Measurements from ENCODE around the gene FOXF2.
A peak's percentile ranks its signal among the peaks of the same experiment; 100 is the strongest.

FOXF2 gene

DNA sequence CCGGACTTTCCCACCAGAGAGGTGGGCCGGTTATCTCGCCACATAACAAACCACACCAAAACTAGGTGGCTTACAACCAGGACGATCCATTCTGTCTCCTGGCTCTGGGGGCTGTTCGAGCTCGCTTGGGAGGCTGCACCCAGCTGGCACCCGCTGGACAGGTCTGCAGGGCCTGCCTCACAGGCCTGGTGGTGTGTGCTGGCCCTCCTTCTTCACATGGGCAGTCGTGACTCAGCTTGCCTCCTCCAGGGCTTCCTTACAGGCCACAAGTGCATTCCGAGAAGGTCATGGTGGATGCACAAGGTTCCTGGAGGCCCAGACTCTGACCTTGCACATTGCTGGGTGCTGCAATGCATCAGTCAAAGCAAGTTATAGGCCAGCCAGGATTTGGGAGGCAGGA, 34.2 kb downstream of the FOXF2 start:
- TF ChIP-seq, protein P1, sequence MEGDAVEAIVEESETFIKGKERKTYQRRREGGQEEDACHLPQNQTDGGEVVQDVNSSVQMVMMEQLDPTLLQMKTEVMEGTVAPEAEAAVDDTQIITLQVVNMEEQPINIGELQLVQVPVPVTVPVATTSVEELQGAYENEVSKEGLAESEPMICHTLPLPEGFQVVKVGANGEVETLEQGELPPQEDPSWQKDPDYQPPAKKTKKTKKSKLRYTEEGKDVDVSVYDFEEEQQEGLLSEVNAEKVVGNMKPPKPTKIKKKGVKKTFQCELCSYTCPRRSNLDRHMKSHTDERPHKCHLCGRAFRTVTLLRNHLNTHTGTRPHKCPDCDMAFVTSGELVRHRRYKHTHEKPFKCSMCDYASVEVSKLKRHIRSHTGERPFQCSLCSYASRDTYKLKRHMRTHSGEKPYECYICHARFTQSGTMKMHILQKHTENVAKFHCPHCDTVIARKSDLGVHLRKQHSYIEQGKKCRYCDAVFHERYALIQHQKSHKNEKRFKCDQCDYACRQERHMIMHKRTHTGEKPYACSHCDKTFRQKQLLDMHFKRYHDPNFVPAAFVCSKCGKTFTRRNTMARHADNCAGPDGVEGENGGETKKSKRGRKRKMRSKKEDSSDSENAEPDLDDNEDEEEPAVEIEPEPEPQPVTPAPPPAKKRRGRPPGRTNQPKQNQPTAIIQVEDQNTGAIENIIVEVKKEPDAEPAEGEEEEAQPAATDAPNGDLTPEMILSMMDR (conservative IDR thresholded peaks at IDR 0.05; ENCODE audit: low read length), result no peak
- no peak overlapping the region for H3K4me3 ChIP-seq (ENCODE audit: low read length)
- no peak for DNase-seq (ENCODE audit: low read depth)

DNA sequence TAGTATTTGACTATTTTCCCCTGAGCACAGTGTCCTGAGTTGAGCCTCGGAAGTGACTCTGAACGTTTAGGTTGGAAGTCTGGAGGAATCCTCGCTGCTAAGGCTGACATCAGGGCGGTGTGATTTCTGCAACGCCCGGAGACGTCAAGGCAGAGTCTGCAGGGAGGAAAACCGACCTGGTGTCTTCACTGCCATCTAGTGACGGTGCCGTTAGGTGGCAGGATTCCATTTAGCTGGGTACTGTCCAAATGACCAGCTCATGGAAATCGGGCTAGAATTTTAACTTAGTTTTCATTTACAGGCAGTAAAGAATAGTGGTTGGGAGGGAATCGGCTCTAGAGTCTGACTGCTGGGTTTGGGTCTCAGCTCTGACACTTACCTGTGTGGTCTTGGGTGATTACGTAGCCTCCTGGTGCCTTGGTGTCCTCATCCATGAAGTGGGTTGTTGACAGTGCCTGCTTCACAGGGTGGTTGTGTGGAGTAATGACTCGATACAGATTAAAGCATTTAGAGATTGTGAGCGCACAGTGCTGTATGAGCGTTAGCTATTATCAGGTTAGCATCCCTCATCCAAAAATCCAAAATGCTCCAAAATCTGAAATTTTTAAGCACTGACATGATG, 35.0 kb downstream of the FOXF2 start:
- TF ChIP-seq, protein P1 (conservative IDR thresholded peaks at IDR 0.05; ENCODE audit: low read length), result peak; percentile 77
- peak; percentile 71 for DNase-seq (ENCODE audit: low read depth)
- no peak overlapping the region for H3K4me3 ChIP-seq (ENCODE audit: low read length)

DNA sequence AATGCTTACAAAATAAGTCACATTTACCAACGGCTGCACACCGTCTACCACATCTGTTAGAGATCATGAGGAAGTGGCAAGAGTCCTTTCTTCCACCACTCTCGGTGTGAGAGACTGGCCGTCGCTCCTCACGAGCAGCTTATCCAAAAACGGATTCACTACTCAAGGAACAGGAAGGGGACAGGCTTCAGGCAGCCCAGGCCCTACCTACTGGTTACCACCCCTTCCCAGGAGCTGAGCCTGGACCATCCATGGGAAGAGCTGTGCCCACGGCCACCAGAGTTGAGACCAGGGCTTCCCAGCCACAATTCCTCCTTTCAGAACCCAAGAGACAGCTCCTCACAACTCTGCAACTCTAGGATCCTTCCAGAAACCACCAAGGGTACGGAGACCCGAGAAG, 37.0 kb downstream of the FOXF2 start:
- DNase-seq (ENCODE audit: low read depth), result no peak
- TF ChIP-seq, protein P1 (conservative IDR thresholded peaks at IDR 0.05; ENCODE audit: low read length), result no peak

DNA sequence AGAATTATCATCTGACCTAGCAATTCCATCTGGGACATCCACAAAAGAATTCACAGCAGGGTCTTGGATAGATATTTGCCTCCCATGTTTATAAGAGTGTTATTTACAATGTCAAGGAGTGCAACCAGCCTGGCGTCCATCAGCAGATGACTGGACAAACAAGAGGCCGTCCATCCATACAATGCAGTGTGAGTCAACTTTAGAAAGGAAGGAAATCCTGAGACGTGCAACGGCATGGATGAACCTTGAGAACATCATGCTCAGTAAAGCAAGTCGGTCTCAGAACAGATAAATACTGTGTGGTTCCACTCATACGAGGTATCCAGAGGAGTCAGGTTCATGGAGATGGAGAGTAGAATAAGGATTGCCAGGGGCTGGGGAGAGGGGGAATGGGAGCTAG, 46.4 kb downstream of the FOXF2 start:
- DNase-seq (ENCODE audit: low read depth), result no peak
- TF ChIP-seq, protein P1 (conservative IDR thresholded peaks at IDR 0.05; ENCODE audit: low read length), result no peak
- no peak overlapping the region for H3K4me3 ChIP-seq (ENCODE audit: low read length)

More for the DNA sequence above, 37.0 kb downstream of the FOXF2 start:
- no peak overlapping the region for H3K4me3 ChIP-seq (ENCODE audit: low read length)

DNA sequence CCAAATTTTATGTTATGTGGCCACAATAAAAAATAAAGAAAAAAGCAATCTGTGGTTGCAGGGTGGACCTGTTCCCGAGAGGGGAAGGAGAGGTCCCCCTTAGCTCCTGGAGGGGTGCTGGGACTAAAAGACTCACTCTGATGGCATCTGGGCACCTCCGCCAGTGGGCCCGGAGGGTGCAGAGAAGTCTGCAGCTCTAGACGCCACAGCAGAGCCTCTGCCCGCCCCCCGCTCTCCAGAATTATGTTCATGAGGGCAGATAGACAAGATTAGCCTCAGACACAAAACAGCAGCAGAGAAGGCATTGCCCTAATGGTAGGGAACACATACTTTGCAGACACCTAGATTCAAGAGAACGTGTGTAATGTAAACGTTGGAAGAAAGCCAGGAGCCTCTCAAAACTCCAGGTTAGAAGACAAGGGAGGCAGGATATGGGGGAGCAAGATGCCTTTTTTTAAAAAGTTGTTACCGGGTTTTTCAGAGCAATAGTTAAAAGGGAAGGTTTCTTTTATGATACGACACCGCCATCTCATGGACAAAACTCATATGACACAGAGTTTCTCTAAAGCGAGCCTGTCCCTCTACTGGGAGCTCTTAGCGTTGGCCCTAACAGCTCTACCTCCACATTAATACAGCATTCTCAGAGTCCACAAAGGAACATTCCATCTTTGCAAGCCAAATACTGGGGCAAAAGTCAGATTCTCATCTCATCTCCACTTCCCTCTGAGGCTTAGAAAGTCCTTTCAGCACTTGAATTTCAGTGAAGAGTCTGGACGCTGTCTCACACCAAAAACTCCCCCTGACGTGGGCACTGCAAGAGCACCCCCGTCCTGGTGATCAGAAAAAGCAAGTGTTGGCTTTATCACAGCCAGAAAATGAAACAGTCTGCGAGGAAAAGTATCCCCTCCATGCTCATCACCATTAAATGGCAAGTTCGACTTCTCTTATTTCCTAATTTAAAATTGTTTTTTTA, 47.2 kb downstream of the FOXF2 start:
- peak; percentile 64 for DNase-seq (ENCODE audit: low read depth)
- TF ChIP-seq, protein P1 (conservative IDR thresholded peaks at IDR 0.05; ENCODE audit: low read length), result peak; percentile 85
- no peak overlapping the region for H3K4me3 ChIP-seq (ENCODE audit: low read length)

DNA sequence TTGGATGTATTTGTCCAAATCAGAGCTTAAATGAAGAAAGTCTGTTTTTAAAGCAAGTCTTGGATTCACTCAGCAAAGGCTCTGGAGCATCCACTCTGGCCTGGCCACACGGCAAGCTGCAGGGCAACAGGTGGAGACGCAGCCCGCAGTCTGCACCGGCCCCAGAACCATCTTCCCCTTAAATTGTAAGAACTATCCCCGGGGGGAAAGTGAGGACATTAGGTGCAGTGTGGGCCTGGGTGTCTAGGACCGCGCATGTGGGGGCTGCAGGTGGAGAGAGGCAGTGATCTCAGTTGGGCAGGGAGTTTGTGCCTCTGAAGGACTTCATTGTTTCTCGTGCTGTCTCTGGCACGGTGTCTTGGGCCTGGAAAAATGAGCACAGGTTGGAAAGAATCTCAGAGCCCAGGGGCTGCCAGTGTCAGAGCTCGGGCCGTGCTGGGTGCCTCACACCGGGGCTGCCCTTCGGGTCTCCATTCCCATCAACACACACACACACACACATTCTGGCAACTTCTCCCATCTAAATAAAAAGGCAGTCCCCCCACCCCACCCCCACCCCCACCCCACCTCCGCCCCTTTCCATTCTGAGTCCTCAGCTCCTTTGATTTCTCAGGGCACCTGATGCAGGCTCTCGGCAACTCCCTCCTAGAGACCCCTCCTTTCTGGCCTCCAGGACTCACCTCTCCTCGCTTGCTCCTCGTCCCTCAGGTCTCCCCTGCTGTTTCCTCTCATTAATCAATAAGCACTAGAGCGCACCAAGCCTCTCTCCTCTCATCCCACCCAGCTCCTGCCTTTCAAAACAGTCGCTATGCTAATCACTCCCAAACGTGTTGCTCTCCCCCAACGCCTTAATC, 48.4 kb downstream of the FOXF2 start:
- H3K4me3 ChIP-seq (ENCODE audit: low read length), result no peak overlapping the region
- TF ChIP-seq, protein P1 (conservative IDR thresholded peaks at IDR 0.05; ENCODE audit: low read length), result no peak
- no peak for DNase-seq (ENCODE audit: low read depth)
